Panc1 (cell line): Measurements from ENCODE around the gene ST3GAL4. TPM values are rescaled to one million over a fixed set of nuclear protein-coding genes. Genes with fewer than 3 reads are reported as not detected.

Experiments used
- ATAC-seq: fragments of 200-7000 bp; cut with Tn5 transposase; 2 replicates; pipeline ENCODE4 v1.9.1; 2020; ENCODE audit warnings: mild to moderate bottlenecking, moderate library complexity
- BruUV-seq: library from RNA; stranded (reverse); fragments of 400-500 nt; replicated peaks from 2 replicates; lab custom pipeline; 2021; lab: Mats Ljungman, UMichigan
- CTCF ChIA-PET: fragments of 300-600 bp; sonication (Branson Sonifier 250); formaldehyde crosslinking; loops from one replicate; lab custom pipeline; 2022; ENCODE audit warnings: antibody characterized with exemption; lab: Charles Lee
- POLR2A ChIA-PET: fragments of 300-600 bp; sonication (Branson Sonifier 250); formaldehyde crosslinking; loops from one replicate; lab custom pipeline; 2022; ENCODE audit warnings: antibody characterized with exemption; lab: Charles Lee
- DNase-seq: peaks from one replicate; pipeline ENCODE4 v3.0.0-alpha.2; 2010; ENCODE audit warnings: low read depth, low spot score
- H3K27ac ChIP-seq: 2 replicates; pipeline ENCODE4 v1.5.1; 2011; ENCODE audit warnings: mild to moderate bottlenecking, low read length, inconsistent platforms
- H3K27me3 ChIP-seq: fragments of 200-500 bp; sonication (Bioruptor generic); 2 replicates; pipeline ENCODE4 v1.6.0; 2014; ENCODE audit warnings: low read length, inconsistent platforms; ENCODE audit not compliant: control insufficient read depth, insufficient read depth
- H3K36me3 ChIP-seq: fragments of 200-500 bp; sonication (Bioruptor generic); 2 replicates; pipeline ENCODE4 v1.5.1; 2014; ENCODE audit warnings: inconsistent platforms, mild to moderate bottlenecking, low read length, moderate library complexity; ENCODE audit not compliant: control insufficient read depth, insufficient read depth
- H3K4me1 ChIP-seq: 2 replicates; pipeline ENCODE4 v1.5.1; 2011; ENCODE audit warnings: inconsistent platforms, mild to moderate bottlenecking, low read length, moderate library complexity; ENCODE audit not compliant: control insufficient read depth, insufficient read depth
- H3K4me3 ChIP-seq, 2 experiments: 2 replicates each; pipeline ENCODE4 v1.5.1; 2011 to 2012; ENCODE audit warnings: low read depth in 2 of 2, low read length in 2 of 2, mild to moderate bottlenecking in 2 of 2, inconsistent platforms in 1 of 2, moderate library complexity in 1 of 2
- H3K9me3 ChIP-seq: fragments of 200-500 bp; sonication (Bioruptor generic); 2 replicates; pipeline ENCODE4 v1.5.1; 2014; ENCODE audit warnings: low read depth, mild to moderate bottlenecking, inconsistent platforms, low read length, moderate library complexity; ENCODE audit not compliant: control insufficient read depth, insufficient read depth
- POLR2AphosphoS5 ChIP-seq: IDR thresholded peaks from 2 replicates; pipeline ENCODE4 v1.6.1; 2012; ENCODE audit warnings: mild to moderate bottlenecking, low read depth, low read length, moderate library complexity
- SIN3A ChIP-seq: IDR thresholded peaks from 2 replicates; pipeline ENCODE4 v1.6.1; 2012; ENCODE audit warnings: low read depth, mild to moderate bottlenecking, low read length, moderate library complexity, borderline replicate concordance; ENCODE audit not compliant: insufficient read depth
- TCF7L2 ChIP-seq: IDR thresholded peaks from 2 replicates; pipeline ENCODE4 v1.6.1; 2011; ENCODE audit warnings: mild to moderate bottlenecking, low read depth, low read length, inconsistent platforms
- in situ Hi-C: cut with HindIII; loops from 2 replicates; pipeline ENCODE4 v1.10.0; 2016; ENCODE audit warnings: low sequenced_read_pairs, low pct_unique_long_range_greater_than_20kb
- intact Hi-C: fragments of 100-400 bp; cut with micrococcal nuclease; formaldehyde crosslinking; loops from one replicate; pipeline ENCODE4 v1.10.0; 2022; ENCODE audit not compliant: unreplicated experiment
- total RNA-seq: library from RNA; stranded (reverse); gene quantifications from one replicate; pipeline ENCODE4 v1.2.1, GENCODE V29; 2021; ENCODE audit not compliant: unreplicated experiment
- TF ChIP-seq, protein P1 (sequence below): fragments of 450-650 bp; IDR thresholded peaks from 2 replicates; pipeline ENCODE4 v1.5.1; 2017; ENCODE audit warnings: mild to moderate bottlenecking
- TF ChIP-seq, protein P2 (sequence below), 2 experiments: IDR thresholded peaks; 2 replicates each; pipeline ENCODE4 v1.6.1; 2011 to 2012; ENCODE audit warnings: low read depth in 2 of 2, control low read depth in 1 of 2, low read length in 1 of 2, mild to moderate bottlenecking in 1 of 2, moderate library complexity in 1 of 2; ENCODE audit not compliant: insufficient read depth in 1 of 2

The ST3GAL4 gene
- total RNA-seq, 1 experiment from 2014 or later = 56.6 TPM

DNA sequence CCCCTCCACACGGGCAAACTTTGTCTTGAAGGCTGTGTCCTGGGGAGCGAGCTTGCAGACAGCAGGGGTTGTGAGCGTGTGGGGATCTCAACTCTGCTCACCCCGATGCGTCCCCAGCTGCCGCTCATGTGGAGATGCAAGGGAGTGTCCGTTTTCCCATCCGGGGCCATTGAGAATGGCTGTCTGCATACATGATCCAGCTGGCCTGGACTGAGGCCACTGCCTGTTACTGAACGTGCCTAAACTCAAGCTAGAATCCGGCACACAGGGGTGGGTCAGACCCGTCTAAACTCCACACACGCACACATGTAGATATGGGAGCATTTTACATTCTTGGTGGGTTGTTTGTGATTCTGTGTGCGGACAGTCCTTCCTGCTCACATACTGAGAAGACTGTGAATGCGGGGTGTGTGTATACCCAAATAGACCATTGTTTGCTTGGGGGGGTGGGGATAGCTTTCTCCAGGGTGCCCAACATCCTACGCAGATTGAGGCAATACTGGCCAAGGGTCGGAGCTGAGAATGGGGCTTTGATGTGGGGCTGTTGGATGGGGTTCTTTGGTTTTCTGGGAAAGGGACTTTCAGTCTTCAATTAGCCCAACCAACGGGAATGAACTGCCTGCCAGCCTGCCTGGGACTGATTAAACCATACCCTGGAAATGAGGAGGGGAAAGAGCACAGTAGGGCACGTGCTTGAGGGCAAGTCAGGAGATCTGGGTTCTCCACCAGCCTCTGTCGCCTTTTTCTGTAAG lies 60.4 kb downstream of the ST3GAL4 start:
- H3K4me1 ChIP-seq = no peaks in the 10 kb centered on the region
- ChIA-PET CTCF (no interaction called here), POLR2A (no interaction called here)
- H3K27me3 ChIP-seq = no peaks in the 10 kb centered on the region
- H3K9me3 ChIP-seq = no peaks in the 10 kb centered on the region
- intact Hi-C loops = no loop called here
- ATAC-seq = no peak
- H3K27ac ChIP-seq = no peak overlapping the region
- DNase-seq = no peak
- TF ChIP-seq, protein P1, sequence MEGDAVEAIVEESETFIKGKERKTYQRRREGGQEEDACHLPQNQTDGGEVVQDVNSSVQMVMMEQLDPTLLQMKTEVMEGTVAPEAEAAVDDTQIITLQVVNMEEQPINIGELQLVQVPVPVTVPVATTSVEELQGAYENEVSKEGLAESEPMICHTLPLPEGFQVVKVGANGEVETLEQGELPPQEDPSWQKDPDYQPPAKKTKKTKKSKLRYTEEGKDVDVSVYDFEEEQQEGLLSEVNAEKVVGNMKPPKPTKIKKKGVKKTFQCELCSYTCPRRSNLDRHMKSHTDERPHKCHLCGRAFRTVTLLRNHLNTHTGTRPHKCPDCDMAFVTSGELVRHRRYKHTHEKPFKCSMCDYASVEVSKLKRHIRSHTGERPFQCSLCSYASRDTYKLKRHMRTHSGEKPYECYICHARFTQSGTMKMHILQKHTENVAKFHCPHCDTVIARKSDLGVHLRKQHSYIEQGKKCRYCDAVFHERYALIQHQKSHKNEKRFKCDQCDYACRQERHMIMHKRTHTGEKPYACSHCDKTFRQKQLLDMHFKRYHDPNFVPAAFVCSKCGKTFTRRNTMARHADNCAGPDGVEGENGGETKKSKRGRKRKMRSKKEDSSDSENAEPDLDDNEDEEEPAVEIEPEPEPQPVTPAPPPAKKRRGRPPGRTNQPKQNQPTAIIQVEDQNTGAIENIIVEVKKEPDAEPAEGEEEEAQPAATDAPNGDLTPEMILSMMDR = no peak
- TF ChIP-seq, protein P2, sequence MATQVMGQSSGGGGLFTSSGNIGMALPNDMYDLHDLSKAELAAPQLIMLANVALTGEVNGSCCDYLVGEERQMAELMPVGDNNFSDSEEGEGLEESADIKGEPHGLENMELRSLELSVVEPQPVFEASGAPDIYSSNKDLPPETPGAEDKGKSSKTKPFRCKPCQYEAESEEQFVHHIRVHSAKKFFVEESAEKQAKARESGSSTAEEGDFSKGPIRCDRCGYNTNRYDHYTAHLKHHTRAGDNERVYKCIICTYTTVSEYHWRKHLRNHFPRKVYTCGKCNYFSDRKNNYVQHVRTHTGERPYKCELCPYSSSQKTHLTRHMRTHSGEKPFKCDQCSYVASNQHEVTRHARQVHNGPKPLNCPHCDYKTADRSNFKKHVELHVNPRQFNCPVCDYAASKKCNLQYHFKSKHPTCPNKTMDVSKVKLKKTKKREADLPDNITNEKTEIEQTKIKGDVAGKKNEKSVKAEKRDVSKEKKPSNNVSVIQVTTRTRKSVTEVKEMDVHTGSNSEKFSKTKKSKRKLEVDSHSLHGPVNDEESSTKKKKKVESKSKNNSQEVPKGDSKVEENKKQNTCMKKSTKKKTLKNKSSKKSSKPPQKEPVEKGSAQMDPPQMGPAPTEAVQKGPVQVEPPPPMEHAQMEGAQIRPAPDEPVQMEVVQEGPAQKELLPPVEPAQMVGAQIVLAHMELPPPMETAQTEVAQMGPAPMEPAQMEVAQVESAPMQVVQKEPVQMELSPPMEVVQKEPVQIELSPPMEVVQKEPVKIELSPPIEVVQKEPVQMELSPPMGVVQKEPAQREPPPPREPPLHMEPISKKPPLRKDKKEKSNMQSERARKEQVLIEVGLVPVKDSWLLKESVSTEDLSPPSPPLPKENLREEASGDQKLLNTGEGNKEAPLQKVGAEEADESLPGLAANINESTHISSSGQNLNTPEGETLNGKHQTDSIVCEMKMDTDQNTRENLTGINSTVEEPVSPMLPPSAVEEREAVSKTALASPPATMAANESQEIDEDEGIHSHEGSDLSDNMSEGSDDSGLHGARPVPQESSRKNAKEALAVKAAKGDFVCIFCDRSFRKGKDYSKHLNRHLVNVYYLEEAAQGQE (IDR thresholded peaks at IDR 0.05; ENCODE audit: insufficient read depth in 1 of 2, low read depth in 2 of 2, low read length in 1 of 2) = no peak
- TF ChIP-seq POLR2AphosphoS5 (no peak), TCF7L2 (no peak), SIN3A (no peak)
- no TSS peak for BruUV-seq
- peaks cover 3% of the 10 kb centered on the region; the same call in 1 of the 2 replicates for H3K36me3 ChIP-seq
- no peak overlapping the region for H3K4me3 ChIP-seq
- in situ Hi-C loops = no loop called here

DNA sequence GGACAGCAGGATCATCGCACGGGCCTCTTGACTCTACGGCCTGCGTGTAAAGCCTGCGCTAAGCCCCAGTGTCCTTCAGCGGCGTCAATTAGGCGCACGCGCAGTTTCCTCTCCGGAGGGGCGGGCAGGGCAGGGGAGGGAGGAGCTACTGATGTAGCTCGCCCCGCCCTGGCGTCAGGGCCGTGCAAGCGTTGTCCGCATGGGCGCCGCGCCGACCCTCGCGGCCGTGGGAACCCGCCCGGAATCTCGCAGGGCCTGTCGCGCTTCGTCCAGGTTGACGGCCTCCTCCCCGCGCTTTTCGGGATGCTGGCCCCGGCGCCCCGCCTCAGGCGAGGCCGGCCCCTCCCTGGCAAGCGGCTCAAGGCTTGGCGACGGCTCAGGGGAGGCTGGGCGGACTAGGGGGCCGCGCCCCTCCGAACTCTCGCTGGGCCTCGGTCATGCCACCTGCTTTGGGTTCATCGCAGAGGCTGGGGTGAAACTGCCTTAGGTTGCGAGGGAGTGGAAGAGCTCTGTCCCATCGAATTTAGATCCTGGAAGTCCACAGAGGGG lies 61.1 kb downstream of the ST3GAL4 start:
- POLR2A ChIA-PET = no interaction called here
- BruUV-seq = no TSS peak
- DNase-seq (no peak), ATAC-seq (no peak)
- intact Hi-C loops (no loop called here), in situ Hi-C loops (no loop called here)
- H3K27me3 ChIP-seq = no peaks in the 10 kb centered on the region
- CTCF ChIA-PET = no interaction called here
- peaks cover 3% of the 10 kb centered on the region; the same call in 1 of the 2 replicates for H3K36me3 ChIP-seq
- H3K27ac ChIP-seq = no peak overlapping the region
- no peak for TF ChIP-seq TCF7L2
- TF ChIP-seq, protein P1 = no peak
- TF ChIP-seq, protein P2 (IDR thresholded peaks at IDR 0.05; ENCODE audit: insufficient read depth in 1 of 2, low read depth in 2 of 2, low read length in 1 of 2) = no peak
- no peak for TF ChIP-seq SIN3A
- no peak for TF ChIP-seq POLR2AphosphoS5
- no peaks in the 10 kb centered on the region for H3K9me3 ChIP-seq
- no peak overlapping the region; a peak in 1 of 4 replicates for H3K4me3 ChIP-seq
- no peaks in the 10 kb centered on the region for H3K4me1 ChIP-seq
